RWPE2 (cell line): ENCODE results near the gene HYAL1.

Experiments
- ATAC-seq: fragments of 200-7000 bp; cut with Tn5 transposase; 3 replicates; pipeline ENCODE4 v1.9.1; 2021; ENCODE audit warnings: low read depth
- DNase-seq: peaks from one replicate; pipeline ENCODE4 v3.0.0-alpha.2; 2020; ENCODE audit warnings: low spot score
- H3K27ac ChIP-seq: fragments of 450-650 bp; 2 replicates; pipeline ENCODE4 v1.5.1; 2017; ENCODE audit warnings: mild to moderate bottlenecking; ENCODE audit not compliant: poor library complexity, severe bottlenecking
- H3K27me3 ChIP-seq: fragments of 250-450 bp; sonication (Bioruptor Pico); 2 replicates; pipeline ENCODE4 v1.5.1; 2021; ENCODE audit warnings: mild to moderate bottlenecking, moderate library complexity; ENCODE audit not compliant: insufficient read depth, poor library complexity, severe bottlenecking
- H3K36me3 ChIP-seq: fragments of 250-450 bp; sonication (Bioruptor Pico); 2 replicates; pipeline ENCODE4 v1.5.1; 2020; ENCODE audit warnings: low read depth, mild to moderate bottlenecking, moderate library complexity
- H3K4me1 ChIP-seq: fragments of 250-450 bp; sonication (Bioruptor Pico); 2 replicates; pipeline ENCODE4 v1.5.1; 2021; ENCODE audit warnings: mild to moderate bottlenecking, moderate library complexity; ENCODE audit not compliant: insufficient read depth, poor library complexity, severe bottlenecking
- H3K4me3 ChIP-seq: fragments of 250-450 bp; sonication (Bioruptor Pico); 2 replicates; pipeline ENCODE4 v1.5.1; 2021; ENCODE audit warnings: mild to moderate bottlenecking, moderate library complexity; ENCODE audit not compliant: severe bottlenecking
- H3K9me3 ChIP-seq: fragments of 250-450 bp; sonication (Bioruptor Pico); 2 replicates; pipeline ENCODE4 v1.5.1; 2021; ENCODE audit warnings: mild to moderate bottlenecking, moderate library complexity; ENCODE audit not compliant: severe bottlenecking
- CTCF ChIP-seq: fragments of 450-650 bp; IDR thresholded peaks from one replicate; pipeline ENCODE4 v1.5.1; 2017; ENCODE audit warnings: mild to moderate bottlenecking, moderate library complexity; ENCODE audit not compliant: poor library complexity, severe bottlenecking

The HYAL1 gene

GRCh38 chr3:50261505-50261904 is 41.9 kb downstream of the HYAL1 start:
- Histone ChIP-seq H3K27me3 (no peaks in the 10 kb centered on the region), H3K4me3 (no peak overlapping the region), H3K9me3 (no peaks in the 10 kb centered on the region), H3K4me1 (peaks cover 22% of the 10 kb centered on the region), H3K27ac (peak overlapping the region; percentile 59), H3K36me3 (peaks cover 25% of the 10 kb centered on the region)
- no peak for ATAC-seq
- no peak for TF ChIP-seq CTCF
- DNase-seq = no peak

- Histone ChIP-seq H3K4me1 (peaks cover 22% of the 10 kb centered on the region), H3K27me3 (no peaks in the 10 kb centered on the region), H3K9me3 (no peaks in the 10 kb centered on the region), H3K27ac (peak overlapping the region; percentile 59), H3K36me3 (peaks cover 29% of the 10 kb centered on the region), H3K4me3 (no peak overlapping the region)
- ATAC-seq = no peak
- no peak for TF ChIP-seq CTCF
- no peak for DNase-seq
Observed at GRCh38 chr3:50260942-50261441, 42.4 kb downstream of the HYAL1 start.

- H3K4me3 ChIP-seq = peak overlapping the region; percentile 31
- no peaks in the 10 kb centered on the region for H3K27me3 ChIP-seq
- ATAC-seq = peak; percentile 65
- H3K9me3 ChIP-seq = no peaks in the 10 kb centered on the region
- peak overlapping the region; percentile 59 for H3K27ac ChIP-seq
- TF ChIP-seq CTCF = peak; percentile 97
- H3K4me1 ChIP-seq = peaks cover 21% of the 10 kb centered on the region
- DNase-seq = no peak
- H3K36me3 ChIP-seq = peaks cover 33% of the 10 kb centered on the region
Observed at GRCh38 chr3:50260027-50260941, 43.1 kb downstream of the HYAL1 start.

GRCh38 chr3:50259432-50260026 is 43.8 kb downstream of the HYAL1 start:
- Histone ChIP-seq H3K27ac (peak overlapping the region; percentile 59), H3K27me3 (no peaks in the 10 kb centered on the region), H3K9me3 (no peaks in the 10 kb centered on the region), H3K4me1 (peaks cover 21% of the 10 kb centered on the region), H3K4me3 (no peak overlapping the region), H3K36me3 (peaks cover 38% of the 10 kb centered on the region)
- DNase-seq (no peak), ATAC-seq (peak; percentile 2)
- no peak for TF ChIP-seq CTCF
